GM23248 (cell line): ENCODE measurements around the gene SYT2. TPM values are rescaled to one million over a fixed set of nuclear protein-coding genes. Genes with fewer than 3 reads are reported as not detected.

Source experiments
- DNase-seq: peaks from one replicate; pipeline ENCODE4 v3.0.0-alpha.2; 2015
- H2AFZ ChIP-seq: fragments of 200-600 bp; sonication (generic); 2 replicates; pipeline ENCODE4 v1.6.1; 2016; ENCODE audit warnings: antibody characterized with exemption
- H3F3A ChIP-seq: fragments of 200-600 bp; sonication (generic); 2 replicates; pipeline ENCODE4 v1.6.1; 2016; ENCODE audit warnings: mild to moderate bottlenecking, antibody characterized with exemption, mixed run types; ENCODE audit not compliant: insufficient read depth
- H3K27ac ChIP-seq: fragments of 200-600 bp; sonication (generic); 2 replicates; pipeline ENCODE4 v1.5.1; 2016; ENCODE audit warnings: mild to moderate bottlenecking
- H3K27me3 ChIP-seq: fragments of 200-600 bp; sonication (generic); replicated peaks from 2 replicates; pipeline ENCODE4 v1.6.1; 2016; ENCODE audit warnings: mild to moderate bottlenecking; ENCODE audit not compliant: insufficient read depth
- H3K36me3 ChIP-seq: fragments of 200-600 bp; sonication (generic); 2 replicates; pipeline ENCODE4 v1.6.1; 2016; ENCODE audit warnings: low read depth, mild to moderate bottlenecking
- H3K4me1 ChIP-seq: fragments of 200-600 bp; sonication (generic); 2 replicates; pipeline ENCODE4 v1.6.1; 2016; ENCODE audit warnings: mild to moderate bottlenecking; ENCODE audit not compliant: insufficient read depth
- H3K4me2 ChIP-seq: fragments of 200-600 bp; sonication (generic); one replicate; pipeline ENCODE4 v1.6.1; 2016; ENCODE audit warnings: mild to moderate bottlenecking; ENCODE audit not compliant: unreplicated experiment
- H3K4me3 ChIP-seq: fragments of 200-600 bp; sonication (generic); 2 replicates; pipeline ENCODE4 v1.5.1; 2016; ENCODE audit warnings: mild to moderate bottlenecking
- H3K79me2 ChIP-seq: fragments of 200-600 bp; sonication (generic); 2 replicates; pipeline ENCODE4 v1.6.1; 2016; ENCODE audit warnings: mild to moderate bottlenecking; ENCODE audit not compliant: insufficient read depth
- H3K9ac ChIP-seq: fragments of 200-600 bp; sonication (generic); 2 replicates; pipeline ENCODE4 v1.6.1; 2016; ENCODE audit warnings: mild to moderate bottlenecking
- H3K9me2 ChIP-seq: fragments of 200-600 bp; sonication (generic); 2 replicates; pipeline ENCODE4 v1.6.1; 2016; ENCODE audit warnings: mixed run types, mild to moderate bottlenecking, moderate library complexity; ENCODE audit not compliant: insufficient read depth
- H3K9me3 ChIP-seq: fragments of 200-600 bp; sonication (generic); one replicate; pipeline ENCODE4 v1.6.1; 2017; ENCODE audit warnings: low read depth
- H4K20me1 ChIP-seq: fragments of 200-600 bp; sonication (generic); 2 replicates; pipeline ENCODE4 v1.6.0; 2016; ENCODE audit not compliant: insufficient read depth
- EZH2 ChIP-seq: fragments of 200-600 bp; sonication (generic); IDR thresholded peaks from 2 replicates; pipeline ENCODE4 v1.6.1; 2018; ENCODE audit warnings: antibody characterized with exemption, mild to moderate bottlenecking; ENCODE audit not compliant: insufficient read depth, poor library complexity, severe bottlenecking
- EZH2phosphoT487 ChIP-seq: fragments of 200-600 bp; sonication (generic); IDR thresholded peaks from 2 replicates; pipeline ENCODE4 v1.6.1; 2018; ENCODE audit warnings: antibody characterized with exemption, moderate library complexity, mild to moderate bottlenecking, low read depth; ENCODE audit not compliant: insufficient read depth
- WGBS, 2 experiments: methylation state at CpG; one replicate each; pipeline ENCODE4 v1.1.6; 2015 to 2017; ENCODE audit warnings: low lambda C conversion rate in 2 of 2, low coverage in 1 of 2; ENCODE audit errors: missing lambda C conversion rate in 2 of 2; 5-methylcytosine and 5-hydroxymethylcytosine counted together
- in situ Hi-C: fragments of 300-500 bp; cut with MboI; formaldehyde crosslinking; loops from 2 replicates; pipeline ENCODE4 v1.15.0; 2020
- polyA plus RNA-seq: library from polyadenylated mRNA; unstranded; fragments of >200 nt; fragmentation: Nextera tagmentation; extraction: Ambion mirVana; gene quantifications from 2 replicates; pipeline ENCODE4 v1.2.1, GENCODE V29; 2016
- total RNA-seq: library from RNA; depleted of rRNA; stranded (reverse); fragments of >200 nt; shearing (Covaris generic); gene quantifications from 2 replicates; pipeline ENCODE4 v1.2.3, GENCODE V29; 2014

SYT2 gene
- total and polyA plus RNA-seq, 2 experiments from 2014 or later: 0.05 TPM; not detected in 1

DNA sequence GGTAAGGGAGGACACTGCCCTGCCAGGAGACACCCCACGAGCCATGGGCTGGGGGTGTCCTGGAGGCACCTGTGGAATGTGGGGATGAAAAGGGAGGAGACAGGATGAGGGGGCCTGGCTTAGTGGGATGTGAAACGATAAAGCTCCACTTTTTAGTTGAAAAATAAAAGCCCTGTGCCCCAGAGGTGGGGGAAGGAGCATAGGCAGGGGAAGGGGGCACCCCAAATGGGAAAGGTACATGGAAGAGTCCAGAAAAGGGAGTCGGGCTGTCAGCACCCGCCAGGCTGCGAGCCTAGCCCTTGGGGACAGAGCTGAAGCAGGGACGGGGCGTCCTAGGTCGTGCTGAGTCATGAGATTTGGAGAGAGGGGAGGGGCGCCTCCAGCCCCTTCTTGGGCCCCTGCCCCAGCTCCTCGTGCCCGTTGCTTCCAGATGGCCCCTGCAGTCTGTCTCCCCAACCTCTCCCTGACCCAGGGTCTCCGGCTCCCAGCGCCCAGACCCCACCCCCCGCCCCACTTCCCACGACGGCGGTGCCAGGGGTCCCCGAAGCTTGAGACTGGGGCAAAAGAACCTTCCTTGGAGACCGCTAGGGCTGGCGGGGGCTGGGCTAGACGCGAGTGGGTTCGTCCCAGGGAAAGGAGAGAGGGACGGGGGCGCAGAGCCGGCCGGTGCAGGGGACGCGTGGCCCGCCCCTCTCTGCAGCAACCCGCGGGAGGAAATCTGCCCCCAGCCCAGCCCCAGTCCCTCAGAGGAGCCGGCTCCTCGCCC, 795 bp downstream of the SYT2 start:
- H3K4me1 ChIP-seq: no peaks in the 10 kb centered on the region
- no peak for DNase-seq
- H2AFZ ChIP-seq: no peak overlapping the region
- peak overlapping the region; percentile 57 for H3K4me2 ChIP-seq
- no peaks in the 10 kb centered on the region for H3K9me3 ChIP-seq
- peaks cover 89% of the 10 kb centered on the region for H3K27me3 ChIP-seq
- no peak overlapping the region for H3K27ac ChIP-seq
- H3F3A ChIP-seq: no peaks in the 10 kb centered on the region
- H3K36me3 ChIP-seq: no peaks in the 10 kb centered on the region
- H4K20me1 ChIP-seq: no peaks in the 10 kb centered on the region
- in situ Hi-C loops: loop anchor here (10.0 kb wide), 3 partner anchors 245 to 535 kb away; no protein-coding TSS in a partner anchor
- no peak overlapping the region for H3K9ac ChIP-seq
- TF ChIP-seq EZH2phosphoT487 (no peak), EZH2 (no peak)
- 3 to 9% methylated on average over 9 to 30 of the region's 34 CpGs for WGBS, 2 experiments
- H3K79me2 ChIP-seq: no peaks in the 10 kb centered on the region
- no peak overlapping the region for H3K4me3 ChIP-seq
- no peaks in the 10 kb centered on the region for H3K9me2 ChIP-seq

- peaks cover 93% of the 10 kb centered on the region for H3K27me3 ChIP-seq
- H3K9me3 ChIP-seq: no peaks in the 10 kb centered on the region
- H3K4me1 ChIP-seq: no peaks in the 10 kb centered on the region
- H4K20me1 ChIP-seq: no peaks in the 10 kb centered on the region
- H3K4me2 ChIP-seq: no peak overlapping the region
- H3F3A ChIP-seq: no peaks in the 10 kb centered on the region
- H3K9me2 ChIP-seq: no peaks in the 10 kb centered on the region
- in situ Hi-C loops: no loop called here
- no peak overlapping the region for H3K9ac ChIP-seq
- no peak overlapping the region for H3K4me3 ChIP-seq
- no peak for DNase-seq
- H3K27ac ChIP-seq: no peak overlapping the region
- H2AFZ ChIP-seq: no peak overlapping the region
- H3K36me3 ChIP-seq: no peaks in the 10 kb centered on the region
- H3K79me2 ChIP-seq: no peaks in the 10 kb centered on the region
- 44 to 49% methylated on average over 11 to 12 of the region's 12 CpGs for WGBS, 2 experiments
- no peak for TF ChIP-seq EZH2phosphoT487
These were observed 1.6 kb downstream of the SYT2 start for GRCh38 chr1:202708456-202709275.

GRCh38 chr1:202706851-202707250, 3.4 kb downstream of the SYT2 start:
- H3K9me3 ChIP-seq: no peaks in the 10 kb centered on the region
- no peak overlapping the region for H3K27ac ChIP-seq
- H3K4me2 ChIP-seq: no peak overlapping the region
- H3K4me3 ChIP-seq: no peak overlapping the region
- H3K36me3 ChIP-seq: no peaks in the 10 kb centered on the region
- TF ChIP-seq EZH2phosphoT487 (no peak), EZH2 (no peak)
- H3K9me2 ChIP-seq: no peaks in the 10 kb centered on the region
- no peaks in the 10 kb centered on the region for H3F3A ChIP-seq
- no peak overlapping the region for H3K9ac ChIP-seq
- no peaks in the 10 kb centered on the region for H3K79me2 ChIP-seq
- H4K20me1 ChIP-seq: no peaks in the 10 kb centered on the region
- H3K27me3 ChIP-seq: peaks cover 81% of the 10 kb centered on the region
- H3K4me1 ChIP-seq: no peaks in the 10 kb centered on the region
- no peak for DNase-seq
- no peak overlapping the region for H2AFZ ChIP-seq
- 29 to 31% methylated on average over 5 of the region's 5 CpGs for WGBS, 2 experiments
- in situ Hi-C loops: no loop called here

DNA sequence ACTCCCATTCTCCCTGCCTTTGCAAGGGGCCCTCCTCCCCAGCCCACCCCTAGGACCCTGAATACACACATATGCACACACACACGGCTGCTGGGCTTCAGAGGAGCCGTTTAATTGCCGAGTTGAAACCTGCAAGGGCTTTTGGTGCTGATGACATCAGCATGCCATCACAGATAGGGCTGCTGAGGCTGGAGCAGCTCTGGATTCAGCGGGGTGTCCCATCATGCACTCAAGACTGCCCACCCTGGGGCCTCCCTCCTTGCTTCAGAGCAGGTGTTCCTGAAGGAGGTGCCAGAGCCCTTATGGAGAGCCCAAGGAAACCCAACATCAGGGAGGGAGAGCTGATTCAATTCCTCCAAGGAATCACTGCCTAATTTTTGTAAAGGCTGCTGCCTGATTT, 5.7 kb downstream of the SYT2 start:
- Histone ChIP-seq H3F3A (no peaks in the 10 kb centered on the region), H3K27me3 (peaks cover 79% of the 10 kb centered on the region), H3K36me3 (no peaks in the 10 kb centered on the region), H3K4me1 (no peaks in the 10 kb centered on the region), H3K79me2 (no peaks in the 10 kb centered on the region), H3K9me2 (no peaks in the 10 kb centered on the region), H3K9ac (no peak overlapping the region), H4K20me1 (no peaks in the 10 kb centered on the region), H2AFZ (no peak overlapping the region), H3K9me3 (no peaks in the 10 kb centered on the region), H3K27ac (no peak overlapping the region), H3K4me3 (no peak overlapping the region), H3K4me2 (no peak overlapping the region)
- DNase-seq: no peak
- TF ChIP-seq EZH2: no peak
- no peak for TF ChIP-seq EZH2phosphoT487
- in situ Hi-C loops: no loop called here
- 51 to 58% methylated on average over 4 of the region's 4 CpGs for WGBS, 2 experiments
